ENCODE results near the gene INKA1. TPM values are rescaled to one million over a fixed set of nuclear protein-coding genes. Genes with fewer than 3 reads are reported as not detected.
A peak's percentile ranks its signal among the peaks of the same experiment; 100 is the strongest.

Gene INKA1
- total RNA-seq, 2 donors from 2014 or later = 2.6 to 3.8 TPM

- ATAC-seq (peak; percentile 38 to 60), DNase-seq (peak; percentile 55)
- intact Hi-C loops (cut with DNase I) = no loop called here
Measured at GRCh38 chr3:49785565-49786356, 17.3 kb upstream of the INKA1 start.

- DNase-seq (peak; percentile 100), ATAC-seq (peak; percentile 100)
- intact Hi-C loops (cut with DNase I) = no loop called here
Measured at GRCh38 chr3:49786357-49787181, 16.5 kb upstream of the INKA1 start, which contains the start of gene IP6K1. Gene IP6K1 (minus strand): TSS chr3:49786542. CDS start chr3:49748040, 38,502 bp downstream.

GRCh38 chr3:49787182-49787464 lies 15.9 kb upstream of the INKA1 start:
- intact Hi-C loops (cut with DNase I) = no loop called here
- ATAC-seq (no peak), DNase-seq (no peak)

GRCh38 chr3:49787536-49787935 lies 15.5 kb upstream of the INKA1 start:
- intact Hi-C loops (cut with DNase I) = no loop called here
- DNase-seq = no peak
- ATAC-seq = no peak

GRCh38 chr3:49788056-49788455 lies 15.0 kb upstream of the INKA1 start:
- DNase-seq (no peak), ATAC-seq (no peak)
- intact Hi-C loops (cut with DNase I) = no loop called here

GRCh38 chr3:49790626-49791411 lies 12.2 kb upstream of the INKA1 start:
- ATAC-seq = no peak
- intact Hi-C loops (cut with DNase I) = no loop called here
- DNase-seq = no peak

GRCh38 chr3:49791571-49791970 lies 11.5 kb upstream of the INKA1 start:
- intact Hi-C loops (cut with DNase I) = no loop called here
- ATAC-seq (no peak), DNase-seq (no peak)

- intact Hi-C loops (cut with DNase I) = no loop called here
- ATAC-seq = no peak
- DNase-seq = no peak
Measured at GRCh38 chr3:49792371-49793150, 10.5 kb upstream of the INKA1 start.

- ATAC-seq = no peak
- DNase-seq = no peak
- intact Hi-C loops (cut with DNase I) = no loop called here
Measured at GRCh38 chr3:49793486-49794085, 9.5 kb upstream of the INKA1 start.

- ATAC-seq (no peak), DNase-seq (no peak)
- intact Hi-C loops (cut with DNase I) = no loop called here
Measured at GRCh38 chr3:49794431-49794830, 8.6 kb upstream of the INKA1 start.

GRCh38 chr3:49794926-49795905 lies 7.8 kb upstream of the INKA1 start:
- DNase-seq (no peak), ATAC-seq (no peak)
- intact Hi-C loops (cut with DNase I) = no loop called here

GRCh38 chr3:49799105-49799504 lies 4.0 kb upstream of the INKA1 start:
- no peak for DNase-seq
- intact Hi-C loops (cut with DNase I) = no loop called here
- no peak for ATAC-seq

- DNase-seq = peak; percentile 64
- peak in 1 of 2 donors; percentile 11 for ATAC-seq
- intact Hi-C loops (cut with DNase I) = loop anchor here in 1 of 2 donors (5.0 kb wide), 1 partner anchor 43 kb away; no protein-coding TSS in a partner anchor
Measured at GRCh38 chr3:49799761-49800160, 3.3 kb upstream of the INKA1 start, which contains the start of gene CDHR4. Gene CDHR4 (minus strand): TSS chr3:49799873. CDS start chr3:49799812, 61 bp downstream.

GRCh38 chr3:49801160-49801559 lies 1.9 kb upstream of the INKA1 start:
- ATAC-seq = no peak
- no peak for DNase-seq
- intact Hi-C loops (cut with DNase I) = loop anchor here in 1 of 2 donors (5.0 kb wide), 1 partner anchor 41 kb away; no protein-coding TSS in a partner anchor

GRCh38 chr3:49803465-49804140 lies 542 bp downstream of the INKA1 start:
- peak; percentile 6 to 13 for ATAC-seq
- intact Hi-C loops (cut with DNase I) = loop anchor here (1.0 to 5.0 kb wide), 3 partner anchors 36 to 103 kb away; no protein-coding TSS in a partner anchor

More at GRCh38 chr3:49803465-49804140, 542 bp downstream of the INKA1 start:
- DNase-seq = peak; percentile 39

Data from left cardiac atrium (tissue), 4 donors.